GM12801 (cell line): ENCODE measurements around the gene ADAM30.

Source experiments
- CTCF ChIP-seq: IDR thresholded peaks from one replicate; pipeline ENCODE4 v1.5.1; 2011; ENCODE audit warnings: control low read depth; ENCODE audit not compliant: insufficient read length; ENCODE audit errors: extremely low read depth

ADAM30 gene

DNA sequence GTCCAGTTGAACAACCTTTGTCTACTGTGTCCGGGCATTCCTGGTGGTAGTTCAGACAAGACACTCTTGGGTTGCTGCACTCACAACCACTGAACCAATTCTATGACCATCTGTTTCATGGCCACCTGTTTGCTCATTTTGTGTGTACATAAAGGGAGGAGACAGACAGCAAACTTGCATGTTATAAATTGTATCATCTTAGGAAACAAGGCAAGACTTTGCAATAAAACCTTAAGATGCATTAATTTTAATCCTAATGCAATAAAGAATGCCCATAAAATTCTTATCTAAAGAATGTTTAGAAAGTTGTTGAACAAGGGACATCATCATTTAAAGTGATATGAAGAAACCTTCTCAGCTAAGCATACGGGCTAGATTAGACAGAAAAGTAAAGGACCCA, 34.8 kb downstream of the ADAM30 start:
- no peak for TF ChIP-seq CTCF

DNA sequence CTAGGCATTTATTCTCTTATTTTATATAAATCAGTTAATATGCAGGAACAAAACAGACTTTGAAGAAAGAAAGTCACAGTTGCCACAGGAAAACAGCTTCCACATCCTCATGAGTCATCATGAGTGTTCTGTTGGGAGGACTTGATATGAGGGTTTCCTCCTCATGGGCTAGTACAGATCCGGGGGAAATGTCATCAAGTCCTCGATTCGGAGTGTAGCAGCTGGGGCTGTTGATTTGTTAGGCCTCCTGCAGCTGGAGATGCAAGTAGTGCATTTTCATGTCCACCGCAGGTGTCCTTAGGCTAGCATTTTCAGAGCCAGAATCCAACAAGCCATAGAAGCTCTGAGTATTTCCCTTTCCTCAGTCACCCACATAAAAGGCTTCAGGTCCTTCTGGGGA, 36.7 kb downstream of the ADAM30 start:
- no peak for TF ChIP-seq CTCF

- no peak for TF ChIP-seq CTCF
Observed at GRCh38 chr1:119858126-119858525, 38.2 kb downstream of the ADAM30 start.

DNA sequence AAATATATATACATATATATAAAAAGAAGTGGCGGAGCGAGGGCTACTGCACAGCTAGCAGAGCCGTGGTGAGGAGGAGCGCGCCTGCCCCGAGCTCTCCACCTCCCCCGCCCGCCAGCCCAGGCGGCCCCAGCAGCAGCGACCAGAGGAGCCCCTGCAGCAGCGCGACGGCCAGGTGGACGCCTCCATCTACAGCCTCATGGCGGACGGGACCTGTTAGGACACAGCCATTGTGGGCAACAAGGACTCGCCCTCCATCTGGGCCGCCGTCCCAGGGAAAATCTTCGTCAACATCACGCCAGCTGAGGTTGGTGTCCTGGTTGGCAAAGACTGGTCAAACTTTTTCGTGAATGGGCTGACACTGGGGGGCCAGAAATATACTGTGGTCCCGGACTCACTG, 43.2 kb downstream of the ADAM30 start:
- no peak for TF ChIP-seq CTCF
